Activated gamma-delta T cell treated with anti-CD3 and anti-CD28 coated beads, Interleukin-2, amount 50 U/mL, for 16 hours (primary cell): ENCODE results near the gene XCL1.

Source experiments
- DNase-seq: peaks from one replicate; pipeline ENCODE4 v3.0.0-alpha.2; 2020; ENCODE audit warnings: low read depth

XCL1 gene

DNA sequence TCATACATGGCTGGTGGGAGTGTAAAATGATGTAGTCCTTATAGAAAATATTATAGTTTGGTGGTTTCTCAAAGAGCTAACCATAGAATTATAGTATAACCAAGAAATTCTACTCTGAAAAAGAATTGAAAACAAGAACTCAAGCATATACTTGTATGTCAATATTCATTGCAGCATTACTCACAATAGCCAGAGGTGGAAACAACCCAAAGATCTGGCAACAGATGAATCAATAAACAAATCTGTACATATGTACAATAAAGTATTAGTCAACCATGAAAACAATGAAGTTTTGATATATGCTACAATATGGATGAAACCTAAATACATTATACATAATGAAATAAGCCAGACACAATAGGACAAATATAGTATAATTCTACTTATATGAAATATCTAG lies 29.7 kb downstream of the XCL1 start:
- no peak for DNase-seq

GRCh38 chr1:168607872-168608428 lies 31.5 kb downstream of the XCL1 start:
- no peak for DNase-seq

- no peak for DNase-seq
Observed at GRCh38 chr1:168608796-168609715, 32.7 kb downstream of the XCL1 start.

- no peak for DNase-seq
Observed at GRCh38 chr1:168609741-168610510, 33.5 kb downstream of the XCL1 start.

GRCh38 chr1:168613038-168613451 lies 36.6 kb downstream of the XCL1 start:
- DNase-seq = no peak

- no peak for DNase-seq
Observed at GRCh38 chr1:168613691-168614231, 37.4 kb downstream of the XCL1 start.

DNA sequence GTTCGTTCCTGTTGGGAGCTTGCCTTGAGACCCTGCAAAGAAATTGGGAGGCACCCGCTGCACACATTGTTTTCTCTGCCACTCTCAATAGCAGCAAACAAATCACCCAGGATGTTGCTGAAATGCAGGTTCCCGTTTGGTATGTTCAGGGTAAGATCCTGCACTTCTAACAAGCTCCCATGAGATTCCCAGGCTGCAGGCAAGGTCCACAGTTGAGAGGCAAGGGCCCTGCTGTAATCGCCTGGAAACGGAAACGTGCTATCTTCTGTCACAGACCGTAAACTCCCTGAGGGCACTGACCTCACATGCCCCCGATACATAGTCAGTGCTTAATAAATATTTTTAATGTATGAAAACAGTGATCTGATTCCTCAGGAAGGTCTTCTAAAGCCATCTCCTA lies 37.8 kb downstream of the XCL1 start:
- DNase-seq = no peak

DNA sequence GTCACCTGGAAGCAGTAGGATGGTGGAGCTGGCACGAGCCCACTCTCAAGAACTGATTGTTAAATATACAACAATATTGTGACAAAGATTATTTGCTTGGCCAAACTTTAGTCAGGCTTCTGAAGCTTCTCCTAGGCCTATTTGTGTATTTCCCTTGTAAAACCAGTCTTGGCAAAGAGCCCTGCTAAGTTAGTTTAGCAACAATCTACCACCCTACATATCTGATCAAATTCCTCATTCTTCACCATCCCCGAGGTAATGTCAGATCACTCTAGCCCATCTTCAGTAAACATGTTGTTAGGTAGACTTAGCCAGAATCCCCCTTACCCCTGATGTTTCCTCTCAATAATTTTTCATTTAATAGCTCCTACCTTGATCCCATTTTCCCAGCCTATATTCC lies 39.6 kb downstream of the XCL1 start:
- DNase-seq = no peak

DNA sequence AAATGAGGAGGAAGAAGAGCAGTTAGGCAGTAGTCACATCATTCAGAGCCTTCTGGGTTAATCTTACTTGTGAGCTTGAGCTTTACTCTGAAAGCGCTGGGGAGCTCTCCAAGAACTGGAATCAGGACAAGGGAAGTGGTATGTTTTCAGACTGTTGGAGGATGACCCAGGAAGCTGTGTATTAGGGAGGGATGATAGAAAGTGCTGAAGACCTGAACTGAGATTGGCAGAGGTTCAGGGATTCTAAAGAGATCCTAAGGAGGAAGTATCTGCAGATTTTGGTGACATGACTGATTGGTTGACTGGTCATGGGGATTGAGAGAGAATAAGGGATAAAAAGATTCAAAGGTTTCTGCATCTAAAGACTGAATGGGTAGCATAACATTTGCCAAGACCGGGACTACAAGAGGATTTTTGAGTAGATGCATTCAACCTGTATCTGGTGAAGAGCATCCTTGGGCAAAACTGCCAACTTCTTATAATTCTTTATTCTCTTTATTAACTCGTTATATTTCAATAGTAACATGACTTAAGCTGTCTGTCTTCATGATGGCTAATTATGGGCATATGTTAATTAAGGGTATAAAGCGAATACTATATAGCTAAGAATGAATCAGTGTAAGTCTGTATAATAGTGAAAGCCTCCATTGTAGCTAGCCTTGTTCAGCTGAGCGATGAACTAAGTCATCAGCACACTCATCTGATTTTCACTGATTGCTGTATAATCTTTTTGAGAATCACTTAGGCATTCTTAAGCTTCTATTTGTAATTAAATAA lies 41.8 kb downstream of the XCL1 start:
- no peak for DNase-seq

GRCh38 chr1:168618886-168619285 lies 42.5 kb downstream of the XCL1 start:
- DNase-seq = no peak

GRCh38 chr1:168621356-168621755 lies 45.0 kb downstream of the XCL1 start:
- DNase-seq = no peak

DNA sequence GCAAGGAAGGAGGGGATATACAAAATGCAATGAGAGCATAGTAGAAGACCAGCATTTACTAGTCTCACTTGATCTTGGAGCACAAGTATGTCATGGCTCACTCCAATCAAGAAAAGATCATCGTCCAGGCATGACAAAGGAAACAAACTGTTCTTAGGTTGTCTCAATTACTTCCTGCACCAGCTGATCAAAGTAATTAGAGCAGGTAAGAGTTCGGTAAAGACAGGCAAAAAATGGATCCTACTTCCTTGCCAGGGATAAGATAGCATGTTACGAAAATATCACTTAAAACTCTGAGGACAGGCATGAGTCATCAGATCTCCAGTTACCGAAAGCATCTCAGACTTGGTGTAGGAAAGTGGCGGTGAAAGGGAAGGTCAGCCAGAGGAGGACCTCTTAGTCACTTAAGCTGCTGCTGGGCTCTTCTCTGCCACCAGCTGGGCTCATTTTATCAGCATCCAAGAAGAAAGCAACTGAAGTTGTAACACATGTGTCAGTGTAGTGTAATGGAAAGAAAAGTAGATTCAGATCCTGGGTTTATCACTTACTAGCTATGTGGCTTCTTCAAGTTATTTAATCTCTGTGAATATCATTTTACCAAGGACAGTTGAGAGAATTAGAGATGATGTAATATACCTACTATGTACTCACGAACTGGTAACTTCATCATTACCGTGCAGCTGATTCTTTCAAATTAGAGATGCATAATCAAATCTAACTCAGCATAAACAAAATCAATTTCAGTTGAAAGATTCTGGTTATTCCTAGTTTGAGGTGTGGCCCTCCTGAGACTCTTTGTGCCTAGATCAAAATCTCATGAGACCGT lies 46.8 kb downstream of the XCL1 start:
- no peak for DNase-seq

DNA sequence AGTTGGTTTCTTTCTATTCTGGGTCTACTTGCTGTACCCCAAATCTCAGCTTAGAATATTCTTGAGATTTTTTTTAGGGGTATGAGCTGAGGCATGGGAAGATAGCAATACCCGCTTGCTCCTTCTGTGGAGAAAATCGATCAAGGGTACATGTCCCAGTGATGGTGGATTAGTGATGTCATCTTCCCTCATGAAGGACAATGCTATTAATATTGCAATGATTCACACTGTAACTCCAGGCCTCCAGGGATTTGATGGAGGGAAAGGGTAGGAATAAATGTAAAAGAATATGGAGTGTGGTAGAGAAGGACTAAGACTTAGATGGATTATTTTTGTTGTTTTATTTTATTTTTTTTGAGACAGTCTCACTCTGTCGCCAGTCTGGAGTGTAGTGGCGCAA lies 47.4 kb downstream of the XCL1 start:
- DNase-seq = no peak

GRCh38 chr1:168626326-168626725 lies 49.9 kb downstream of the XCL1 start:
- no peak for DNase-seq

- no peak for DNase-seq
Observed at GRCh38 chr1:168627370-168627769, 51.0 kb downstream of the XCL1 start.

GRCh38 chr1:168628807-168629206 lies 52.4 kb downstream of the XCL1 start:
- no peak for DNase-seq

DNA sequence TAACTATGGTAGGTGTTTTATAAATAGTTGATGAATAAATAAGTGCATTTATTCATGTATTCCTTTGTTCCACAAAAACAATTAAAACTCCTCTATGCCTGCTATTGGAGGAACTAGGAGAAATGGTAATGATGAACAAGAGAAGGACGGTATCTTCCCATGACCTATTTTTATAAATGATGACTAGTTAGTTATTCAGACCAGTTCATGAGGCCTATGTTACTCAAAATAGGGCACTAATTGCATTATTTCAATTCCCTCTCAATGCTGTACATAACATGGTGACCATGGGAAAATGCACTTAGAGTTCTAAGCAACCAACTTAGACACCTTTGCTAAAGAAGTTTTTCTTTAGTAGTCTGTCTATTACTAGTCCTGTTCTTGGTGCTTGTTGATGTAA lies 53.1 kb downstream of the XCL1 start:
- DNase-seq = no peak
